ENCODE measurements around the gene CIITA. TPM values are rescaled to one million over a fixed set of nuclear protein-coding genes. Genes with fewer than 3 reads are reported as not detected.

Gene CIITA
- total and polyA plus RNA-seq, 8 donors, result under 0.01 to 67.1 (median 12.8) TPM

DNA sequence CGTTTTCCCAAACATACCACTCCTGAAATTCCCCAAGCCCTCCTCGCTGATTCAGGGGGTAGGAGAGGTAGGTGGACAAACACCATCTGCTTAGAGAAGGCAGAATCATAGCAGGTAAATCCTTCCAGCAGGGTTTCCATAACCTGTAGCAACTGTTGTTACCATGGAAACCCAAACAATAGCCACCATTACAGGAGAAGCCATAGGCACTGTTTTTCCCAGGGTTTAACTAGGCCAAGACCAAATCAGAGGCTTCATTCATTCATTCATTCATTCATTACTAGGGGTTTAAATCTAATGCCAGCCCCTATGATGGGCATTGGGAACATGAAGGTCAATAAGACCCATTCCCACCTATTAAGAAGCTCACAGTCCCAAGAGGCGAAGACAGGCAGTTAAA lies 25.5 kb upstream of the CIITA start:
- Histone ChIP-seq H3K9me3 (no peaks in the 10 kb centered on the region), H3K36me3 (no peaks in the 10 kb centered on the region), H3K27ac (no peak overlapping the region), H3K4me1 (peaks cover 0 to 12% (median 0%) of the 10 kb centered on the region in 4 donors), H3K27me3 (no peaks in the 10 kb centered on the region), H3K4me3 (no peak overlapping the region)
- 84 to 91% (median 88%) methylated on average over 3 of the region's 3 CpGs for WGBS, 5 donors
- no peak for DNase-seq
- no peak for TF ChIP-seq POLR2AphosphoS5 (IDR thresholded peaks at IDR 0.05)
- TF ChIP-seq, protein P1, sequence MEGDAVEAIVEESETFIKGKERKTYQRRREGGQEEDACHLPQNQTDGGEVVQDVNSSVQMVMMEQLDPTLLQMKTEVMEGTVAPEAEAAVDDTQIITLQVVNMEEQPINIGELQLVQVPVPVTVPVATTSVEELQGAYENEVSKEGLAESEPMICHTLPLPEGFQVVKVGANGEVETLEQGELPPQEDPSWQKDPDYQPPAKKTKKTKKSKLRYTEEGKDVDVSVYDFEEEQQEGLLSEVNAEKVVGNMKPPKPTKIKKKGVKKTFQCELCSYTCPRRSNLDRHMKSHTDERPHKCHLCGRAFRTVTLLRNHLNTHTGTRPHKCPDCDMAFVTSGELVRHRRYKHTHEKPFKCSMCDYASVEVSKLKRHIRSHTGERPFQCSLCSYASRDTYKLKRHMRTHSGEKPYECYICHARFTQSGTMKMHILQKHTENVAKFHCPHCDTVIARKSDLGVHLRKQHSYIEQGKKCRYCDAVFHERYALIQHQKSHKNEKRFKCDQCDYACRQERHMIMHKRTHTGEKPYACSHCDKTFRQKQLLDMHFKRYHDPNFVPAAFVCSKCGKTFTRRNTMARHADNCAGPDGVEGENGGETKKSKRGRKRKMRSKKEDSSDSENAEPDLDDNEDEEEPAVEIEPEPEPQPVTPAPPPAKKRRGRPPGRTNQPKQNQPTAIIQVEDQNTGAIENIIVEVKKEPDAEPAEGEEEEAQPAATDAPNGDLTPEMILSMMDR (IDR thresholded peaks at IDR 0.05), result no peak
- no peak for TF ChIP-seq EP300 (IDR thresholded peaks at IDR 0.05)
- TF ChIP-seq POLR2A (IDR thresholded peaks at IDR 0.05), result no peak
- intact Hi-C loops (cut with DNase I; ENCODE audit: low total_unique reads), result no loop called here

DNA sequence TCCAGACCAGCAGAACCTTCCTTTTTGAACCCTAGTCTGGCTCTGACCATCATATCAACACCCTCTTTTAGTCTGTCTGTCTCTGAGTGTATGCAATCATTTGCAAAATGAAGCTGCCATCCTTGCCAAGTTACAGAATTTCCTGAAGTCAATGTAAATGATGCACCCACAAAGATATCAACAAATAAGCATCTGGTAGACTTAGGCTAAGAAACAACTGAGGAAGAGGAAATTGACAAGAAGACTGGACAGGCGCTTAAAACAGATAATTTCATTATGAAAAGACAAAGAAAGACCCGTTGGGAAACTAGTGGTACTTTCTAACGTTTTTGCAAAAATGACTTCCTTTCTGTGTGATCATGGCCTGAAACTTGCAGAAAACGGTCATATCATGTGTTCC lies 24.7 kb upstream of the CIITA start:
- Histone ChIP-seq H3K4me3 (no peak overlapping the region), H3K27ac (no peak overlapping the region), H3K27me3 (no peaks in the 10 kb centered on the region), H3K4me1 (peaks cover 0 to 12% (median 0%) of the 10 kb centered on the region in 4 donors), H3K36me3 (no peaks in the 10 kb centered on the region), H3K9me3 (no peaks in the 10 kb centered on the region)
- TF ChIP-seq, protein P1 (IDR thresholded peaks at IDR 0.05), result no peak
- TF ChIP-seq POLR2A (IDR thresholded peaks at IDR 0.05), result no peak
- TF ChIP-seq POLR2AphosphoS5 (IDR thresholded peaks at IDR 0.05), result no peak
- TF ChIP-seq EP300 (IDR thresholded peaks at IDR 0.05), result no peak
- 56 to 66% (median 60%) methylated on average over 4 of the region's 4 CpGs for WGBS, 5 donors
- intact Hi-C loops (cut with DNase I; ENCODE audit: low total_unique reads), result no loop called here
- no peak for DNase-seq

DNA sequence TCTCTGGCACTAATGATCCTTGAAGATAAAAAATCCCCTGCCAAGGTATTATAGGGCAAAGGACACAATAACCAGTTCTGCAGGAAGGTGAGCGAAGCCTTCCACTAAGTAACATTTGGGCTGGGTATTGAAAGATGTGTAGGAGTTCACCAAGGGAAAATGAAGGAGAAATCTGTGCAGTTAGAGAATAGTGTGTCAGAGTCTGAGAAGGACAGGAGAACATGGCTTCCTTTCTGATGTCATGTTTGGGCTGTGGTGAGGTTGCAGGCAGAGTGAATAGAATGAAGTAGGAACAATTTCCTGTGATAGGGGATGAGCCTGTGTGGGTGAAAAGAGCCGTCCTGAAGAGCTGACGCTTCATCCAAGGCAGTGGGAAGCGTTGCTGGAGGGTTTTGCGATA lies 24.1 kb upstream of the CIITA start:
- intact Hi-C loops (cut with DNase I; ENCODE audit: low total_unique reads), result no loop called here
- DNase-seq, result no peak
- no peaks in the 10 kb centered on the region for H3K36me3 ChIP-seq
- no peak overlapping the region for H3K27ac ChIP-seq
- H3K27me3 ChIP-seq, result no peaks in the 10 kb centered on the region
- 74 to 83% (median 79%) methylated on average over 5 of the region's 5 CpGs for WGBS, 5 donors
- H3K9me3 ChIP-seq, result no peaks in the 10 kb centered on the region
- no peak overlapping the region for H3K4me3 ChIP-seq
- H3K4me1 ChIP-seq, result peaks cover 0 to 12% (median 0%) of the 10 kb centered on the region in 4 donors
- TF ChIP-seq, protein P1 (IDR thresholded peaks at IDR 0.05), result no peak
- TF ChIP-seq POLR2A (IDR thresholded peaks at IDR 0.05) (no peak), POLR2AphosphoS5 (IDR thresholded peaks at IDR 0.05) (no peak), EP300 (IDR thresholded peaks at IDR 0.05) (no peak)

DNA sequence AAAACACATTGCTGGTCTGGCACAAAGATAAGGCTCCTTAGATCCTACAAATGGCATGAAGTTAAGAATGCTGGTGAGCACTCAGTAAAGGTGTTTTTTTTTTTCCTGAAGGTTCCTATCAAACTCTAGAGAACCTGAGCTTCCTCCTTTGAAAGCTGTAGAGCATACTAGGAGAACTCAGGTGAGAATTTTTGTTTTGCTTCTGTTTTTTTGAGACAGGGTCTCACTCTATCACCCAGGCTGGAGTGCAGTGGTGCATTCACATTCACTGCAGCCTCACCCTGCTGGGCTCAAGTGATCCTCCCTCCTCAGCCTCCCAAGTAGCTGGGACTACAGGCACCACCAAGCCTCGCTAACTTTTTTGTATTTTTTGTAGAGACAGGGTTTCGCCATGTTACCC lies 21.0 kb upstream of the CIITA start:
- WGBS, 5 donors, result 90 to 97% (median 96%) methylated on average over 2 of the region's 2 CpGs

More for the DNA sequence above, 21.0 kb upstream of the CIITA start:
- Histone ChIP-seq H3K27ac (no peak overlapping the region), H3K4me3 (no peak overlapping the region), H3K4me1 (peaks cover 0 to 12% (median 0%) of the 10 kb centered on the region in 4 donors), H3K27me3 (no peaks in the 10 kb centered on the region), H3K36me3 (no peaks in the 10 kb centered on the region), H3K9me3 (no peaks in the 10 kb centered on the region)
- intact Hi-C loops (cut with DNase I; ENCODE audit: low total_unique reads), result no loop called here
- TF ChIP-seq POLR2AphosphoS5 (IDR thresholded peaks at IDR 0.05) (no peak), POLR2A (IDR thresholded peaks at IDR 0.05) (no peak), EP300 (IDR thresholded peaks at IDR 0.05) (no peak)
- TF ChIP-seq, protein P1 (IDR thresholded peaks at IDR 0.05), result no peak
- no peak for DNase-seq

Data from stomach (tissue), 9 donors.